GM21528 (cell line): ENCODE results near the gene FHIT.

Source experiments
- ATAC-seq: cut with Tn5 transposase; IDR thresholded peaks from one replicate; pipeline ENCODE4 v1.9.1; 2021; ENCODE audit warnings: mild to moderate bottlenecking, moderate library complexity; ENCODE audit not compliant: unreplicated experiment, low FRiP score

The FHIT gene

DNA sequence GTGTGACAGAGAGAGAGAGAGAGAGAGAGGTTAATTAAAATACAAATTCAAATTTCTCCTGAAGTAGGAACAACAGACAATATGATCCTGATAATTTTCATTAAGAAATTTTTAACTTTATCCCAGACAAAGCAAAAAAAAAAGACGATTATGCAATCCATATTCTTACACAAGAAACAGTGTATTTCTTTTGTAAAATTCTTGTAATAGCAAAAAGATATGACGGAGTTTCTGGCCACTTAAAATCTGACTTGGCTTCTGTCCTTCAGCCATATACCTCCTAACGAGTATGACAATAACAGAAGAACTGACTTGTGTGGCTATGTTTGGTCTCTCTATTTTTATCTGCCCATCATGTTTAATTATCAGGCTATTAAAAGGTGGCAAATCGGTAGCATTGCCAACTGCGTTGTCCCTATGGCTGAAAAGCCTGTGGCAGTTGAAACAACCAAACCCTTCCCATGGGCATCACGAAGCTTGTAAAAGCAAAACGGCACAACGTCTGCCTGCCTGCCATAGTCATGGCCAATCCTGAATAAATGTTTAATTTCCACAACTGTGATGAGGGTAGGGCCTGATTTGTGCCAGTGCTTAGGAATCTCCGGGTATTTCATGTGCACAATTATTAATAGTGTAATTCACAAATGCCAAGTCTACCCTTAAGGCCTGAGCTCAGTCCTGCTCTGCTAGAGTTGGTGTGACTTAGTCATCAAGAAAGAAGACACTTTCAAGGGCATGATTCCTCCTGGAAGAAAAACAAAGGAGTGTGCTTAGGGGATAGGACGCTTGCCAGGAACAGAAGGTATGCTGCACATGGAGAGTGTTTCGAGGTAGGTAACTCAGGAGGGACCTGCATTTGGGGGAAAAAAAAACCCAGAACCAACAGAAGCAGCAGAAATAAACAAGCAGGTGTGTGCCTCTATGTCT lies 1090.2 kb downstream of the FHIT start:
- ATAC-seq = no peak

DNA sequence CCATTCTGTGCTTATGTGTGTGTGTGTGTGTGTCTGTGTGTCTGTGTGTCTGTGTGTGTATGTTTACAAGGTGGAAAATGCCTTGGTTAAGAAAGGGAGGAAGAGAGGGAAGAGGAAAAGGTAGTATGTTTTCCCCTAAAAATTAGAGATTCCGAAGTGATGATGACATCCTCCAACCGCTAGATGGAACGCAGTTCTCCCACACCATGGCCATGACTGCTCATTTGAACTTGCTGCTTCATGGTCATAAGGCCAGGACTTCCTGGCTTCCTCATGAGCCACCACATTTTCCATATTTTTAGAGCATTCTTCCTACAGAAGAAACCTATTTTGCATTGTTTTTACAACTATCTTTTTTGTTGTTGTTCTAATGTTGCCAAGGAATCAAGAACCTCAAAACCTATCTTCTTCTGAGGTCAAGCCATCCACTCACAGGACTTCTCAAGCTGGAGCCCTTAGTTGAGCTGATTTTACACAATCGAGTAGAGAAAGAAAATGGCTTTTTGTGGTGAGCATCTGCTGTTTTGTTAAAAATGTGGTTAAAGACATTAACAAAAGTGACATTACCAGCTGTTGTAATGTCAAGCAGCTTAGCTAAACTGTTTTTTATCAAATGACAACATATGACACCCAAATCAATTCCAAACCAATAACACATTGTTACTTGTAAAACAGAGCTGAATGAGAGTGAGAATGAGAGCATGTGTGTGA lies 1091.0 kb downstream of the FHIT start:
- ATAC-seq = no peak

DNA sequence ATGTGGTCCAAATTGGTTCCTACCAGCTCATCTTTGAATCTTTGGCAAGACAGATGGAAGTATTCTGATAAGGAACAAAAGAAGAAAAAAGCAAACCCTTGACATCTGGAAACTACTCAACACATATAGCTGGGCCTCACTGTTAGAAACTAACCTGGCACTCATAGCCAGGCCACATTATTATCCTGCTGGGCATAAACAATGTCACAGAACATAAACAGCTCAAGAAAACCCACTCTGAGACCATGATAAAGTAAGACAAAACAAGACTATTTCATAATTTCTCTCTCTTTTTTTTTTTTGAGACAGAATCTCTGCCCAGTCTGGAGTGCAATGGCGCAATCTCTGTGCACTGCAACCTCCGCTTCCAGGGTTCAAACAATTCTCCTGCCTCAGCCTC lies 1093.2 kb downstream of the FHIT start:
- no peak for ATAC-seq

DNA sequence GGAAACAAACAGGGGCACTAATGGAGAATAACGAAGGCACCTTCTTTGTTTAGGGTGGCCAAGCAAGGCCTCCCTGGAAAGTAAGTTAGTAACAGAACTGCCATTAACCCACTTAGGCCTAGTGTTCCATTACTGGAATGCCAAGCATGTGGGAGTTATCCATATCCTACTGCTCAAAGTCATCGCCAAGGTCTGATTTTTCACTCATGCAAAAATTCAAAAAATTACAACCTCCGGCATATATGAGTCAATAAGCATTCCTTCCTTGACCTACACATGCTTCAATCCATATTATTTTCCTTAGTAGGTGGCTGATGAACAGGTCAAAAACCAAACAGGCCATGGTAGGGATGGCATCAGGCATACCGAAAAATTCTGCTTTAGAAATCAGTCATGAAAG lies 1097.2 kb downstream of the FHIT start:
- no peak for ATAC-seq

DNA sequence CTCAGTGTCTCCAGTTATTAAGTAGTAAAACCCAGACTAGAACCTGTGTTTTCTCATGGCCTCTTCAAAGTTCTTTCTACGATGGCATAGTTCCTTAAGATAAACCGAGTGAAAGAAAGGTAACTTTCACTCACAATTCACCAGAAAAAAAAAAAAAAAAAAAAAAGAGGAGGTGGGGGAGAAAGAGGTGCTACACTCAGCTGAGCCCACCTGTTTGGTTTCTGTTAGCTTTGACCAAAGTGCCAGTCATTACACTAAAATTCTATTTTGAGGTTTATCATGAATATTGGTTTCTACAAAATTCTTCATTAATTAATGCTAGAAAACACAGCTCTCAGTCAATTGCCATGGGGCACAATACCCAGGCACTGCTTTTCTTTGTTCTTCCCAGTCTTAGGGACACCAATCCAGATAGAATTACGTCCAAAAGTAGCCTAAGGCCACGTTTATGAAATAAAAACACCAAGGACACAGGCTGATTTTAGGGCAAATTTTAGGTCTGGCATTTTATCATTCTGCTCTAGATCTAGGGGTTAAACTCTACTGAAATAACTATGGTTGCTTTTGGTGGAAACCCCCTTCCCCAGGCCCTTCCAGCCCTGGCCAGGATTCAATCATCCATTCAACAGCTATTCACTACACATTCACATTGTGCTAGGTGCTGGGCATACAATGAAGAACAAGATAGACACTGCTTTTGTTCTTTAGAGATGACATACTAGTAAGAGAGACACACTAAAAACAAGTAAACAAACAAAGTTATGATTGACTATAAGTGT lies 1097.8 kb downstream of the FHIT start:
- no peak for ATAC-seq

DNA sequence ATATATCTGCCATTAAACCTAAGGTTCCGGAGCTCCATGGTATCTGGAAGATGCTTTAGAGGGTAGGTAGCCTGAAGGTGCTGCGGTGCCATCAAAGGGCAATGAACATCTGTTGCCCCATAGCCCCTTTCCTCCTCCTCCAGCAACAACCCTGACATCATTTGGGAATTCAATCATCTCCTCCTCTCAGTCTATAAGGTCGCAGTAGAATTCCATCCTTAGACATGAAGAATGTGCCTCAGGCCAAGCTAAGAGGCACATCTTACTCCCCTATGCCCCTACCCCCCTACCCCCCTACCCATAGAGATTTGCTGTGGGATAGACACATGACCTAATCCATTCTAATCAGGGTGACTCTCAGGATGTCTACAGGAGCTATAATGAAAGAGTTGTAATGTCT lies 1101.8 kb downstream of the FHIT start:
- ATAC-seq = no peak

DNA sequence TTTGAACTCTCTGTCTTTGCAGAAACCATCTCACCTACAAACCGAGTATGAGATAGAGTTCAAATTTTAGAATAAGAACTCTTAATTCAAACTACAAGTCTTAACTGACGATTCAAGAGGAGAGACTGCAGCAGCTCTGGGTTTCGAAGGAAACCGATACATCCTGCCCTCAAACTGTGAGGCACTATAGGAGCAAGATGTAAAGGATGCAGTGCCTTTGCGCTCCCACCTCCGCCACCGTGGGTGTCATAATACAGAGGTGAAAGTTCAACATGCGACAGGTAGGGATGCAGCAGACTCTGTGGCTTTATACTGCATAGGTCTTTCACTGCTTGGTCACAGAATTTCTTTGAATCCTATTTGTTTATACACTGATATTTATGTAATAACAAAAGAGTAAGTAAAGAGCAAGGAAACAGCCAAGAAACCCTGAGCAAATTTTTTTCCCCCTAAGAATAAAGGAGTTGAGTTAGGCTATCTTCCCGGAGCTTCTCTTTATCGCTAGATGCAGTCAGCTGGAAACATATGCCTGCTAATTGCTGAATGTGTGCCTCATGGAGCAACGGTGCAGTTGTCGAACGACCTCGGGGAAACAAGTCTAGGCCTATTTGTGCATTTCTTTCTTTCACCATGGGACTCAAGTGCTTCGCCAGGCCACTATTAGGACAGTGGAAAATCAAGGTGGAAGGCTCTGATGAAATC lies 1103.9 kb downstream of the FHIT start:
- ATAC-seq = no peak

DNA sequence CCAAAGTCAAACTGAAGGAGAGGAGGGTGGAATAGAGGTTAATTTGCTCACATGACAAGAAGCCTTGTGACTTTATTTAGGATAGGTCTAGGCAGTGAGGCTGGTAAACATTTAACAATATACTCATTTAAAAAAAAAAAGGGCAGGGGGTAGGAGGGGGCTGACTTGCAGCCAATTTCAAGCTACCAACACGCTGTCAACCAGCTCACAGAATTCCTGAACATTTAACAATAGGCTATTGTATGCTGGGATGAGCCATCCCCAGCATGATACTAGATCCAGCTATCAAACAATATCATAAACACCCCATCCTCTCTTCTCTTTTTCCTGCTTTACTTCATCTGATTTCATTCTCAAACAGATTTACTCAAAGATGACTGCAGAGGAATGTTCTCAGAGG lies 1105.1 kb downstream of the FHIT start:
- no peak for ATAC-seq

DNA sequence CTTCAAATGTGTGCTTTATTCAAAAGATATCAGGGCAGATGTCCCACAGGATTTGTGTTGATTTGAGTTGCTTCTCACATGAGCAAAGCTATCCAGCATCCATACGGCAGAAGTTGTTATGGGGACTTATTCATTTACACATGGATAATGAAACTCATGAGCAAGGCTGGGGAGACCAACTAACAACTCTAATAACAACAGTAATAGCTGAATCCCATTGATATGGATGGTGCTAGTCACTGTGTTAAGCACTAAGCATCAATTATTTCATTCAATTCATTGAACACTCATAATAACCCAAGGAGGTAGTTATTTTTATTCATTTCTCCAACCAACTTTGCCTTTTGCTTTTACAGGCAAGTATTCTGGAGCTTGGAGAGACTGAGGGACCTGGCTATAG lies 1107.2 kb downstream of the FHIT start:
- no peak for ATAC-seq

DNA sequence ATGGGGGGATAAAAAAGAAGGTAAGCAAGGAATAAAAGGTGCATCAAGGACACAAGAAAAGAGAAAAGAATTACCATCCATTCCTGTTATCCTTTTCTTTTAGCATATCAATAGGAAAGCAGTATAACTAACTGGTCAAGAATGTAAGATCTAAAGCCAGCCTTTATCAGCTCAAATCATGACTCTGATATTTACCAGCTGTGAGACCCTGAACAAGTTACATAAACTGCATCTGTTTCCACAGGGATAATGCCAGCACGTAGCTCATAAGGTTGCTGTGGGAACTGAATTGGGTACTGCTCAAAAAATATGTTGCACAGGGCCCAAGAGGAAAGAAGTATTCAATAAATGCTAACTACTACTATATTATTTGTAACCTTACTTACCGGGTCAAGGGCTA lies 1109.2 kb downstream of the FHIT start:
- no peak for ATAC-seq

DNA sequence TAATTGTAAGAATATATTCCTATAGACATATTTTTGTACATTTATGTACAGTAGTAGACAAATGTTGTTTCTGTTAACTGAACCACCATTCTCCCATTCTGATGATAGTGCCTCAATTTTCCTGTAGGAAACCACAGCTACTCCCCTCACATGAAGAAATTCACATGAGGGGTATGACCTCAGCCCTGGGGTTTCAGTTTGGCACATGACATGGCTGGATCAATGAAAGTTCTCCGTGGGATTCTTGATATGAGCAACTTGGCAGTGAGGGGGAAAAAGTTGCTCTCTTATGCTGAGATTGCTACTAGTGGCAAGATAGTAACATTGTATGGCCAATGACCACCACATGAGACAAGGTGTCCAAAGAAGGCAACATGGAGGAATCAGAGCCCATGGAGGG lies 1111.1 kb downstream of the FHIT start:
- no peak for ATAC-seq

DNA sequence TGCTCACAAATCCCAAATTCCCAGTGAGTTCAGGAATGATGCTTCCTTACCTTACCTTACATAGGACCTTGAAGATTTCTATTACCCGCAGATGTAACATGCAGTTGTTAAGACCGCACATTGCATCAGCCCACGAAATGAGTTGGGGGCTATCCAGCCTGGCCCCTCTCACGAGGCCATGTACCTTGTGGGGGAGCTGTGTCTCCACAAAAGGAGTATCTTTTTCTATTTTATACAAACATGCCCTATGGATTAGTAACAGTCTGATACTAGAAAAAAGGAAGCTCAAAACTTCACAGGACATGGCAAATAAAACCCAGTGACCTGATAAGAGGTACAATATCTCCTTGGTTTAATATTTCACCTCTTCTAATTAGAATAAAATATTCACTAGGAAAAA lies 1114.7 kb downstream of the FHIT start:
- ATAC-seq = no peak

DNA sequence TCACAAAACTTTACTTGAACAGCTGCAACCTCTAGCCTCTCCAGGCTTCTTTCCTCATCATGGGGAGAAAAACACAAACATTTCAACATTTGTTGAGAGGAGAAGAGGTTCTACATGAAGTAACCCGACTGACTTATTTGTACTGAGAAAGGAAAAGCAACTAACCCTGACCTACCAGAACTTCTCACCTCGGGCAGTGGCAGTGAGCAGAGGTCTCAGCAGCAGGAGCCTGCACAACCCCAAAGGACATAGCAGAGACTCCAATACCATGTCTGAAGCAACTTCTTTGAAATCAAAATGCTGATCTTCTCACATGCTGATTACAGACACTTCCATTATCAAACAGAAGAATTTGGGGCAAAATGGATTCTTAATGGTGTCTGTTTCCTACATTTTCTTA lies 1115.8 kb downstream of the FHIT start:
- no peak for ATAC-seq

DNA sequence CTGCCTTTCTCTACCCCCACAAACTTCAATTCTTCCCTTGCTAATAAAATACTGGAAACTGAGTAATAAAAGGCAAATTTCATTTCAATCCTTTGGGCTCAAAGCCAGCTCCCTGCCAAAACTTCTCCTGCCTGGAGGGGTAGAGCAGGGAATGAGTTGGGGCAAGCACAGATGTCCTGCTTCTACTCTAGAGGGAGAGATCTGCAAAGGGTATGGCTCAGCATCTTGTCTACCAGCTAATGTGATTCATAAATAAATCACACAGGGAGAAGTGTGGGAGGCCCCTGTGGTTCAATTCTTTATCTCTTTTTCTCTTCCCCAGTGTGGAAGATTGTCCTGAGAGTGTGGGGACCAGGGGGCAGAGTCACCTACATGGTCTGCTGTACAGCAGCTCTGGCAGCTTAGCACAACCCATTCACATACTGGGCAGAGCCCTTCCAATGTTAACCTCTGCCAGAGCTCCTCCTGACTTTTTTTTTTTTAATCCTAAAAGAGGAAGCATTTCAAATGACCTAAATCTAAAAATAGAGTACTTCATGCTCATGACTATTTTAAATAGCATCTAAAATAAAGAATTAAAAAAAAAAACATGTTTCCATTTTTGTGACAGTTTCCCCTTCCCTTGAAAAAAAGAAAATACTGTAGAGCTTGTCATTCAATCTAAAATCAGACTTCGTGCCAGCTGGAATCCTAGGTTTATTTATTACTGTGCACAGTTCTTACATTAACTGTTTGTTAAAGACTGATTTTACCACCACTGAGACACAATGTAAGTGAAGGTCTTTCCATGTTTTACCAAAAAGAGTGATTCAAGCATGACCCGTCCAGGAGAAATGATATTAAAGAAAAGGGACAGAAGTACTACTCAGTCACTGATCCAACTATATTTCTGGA lies 1117.7 kb downstream of the FHIT start:
- no peak for ATAC-seq

DNA sequence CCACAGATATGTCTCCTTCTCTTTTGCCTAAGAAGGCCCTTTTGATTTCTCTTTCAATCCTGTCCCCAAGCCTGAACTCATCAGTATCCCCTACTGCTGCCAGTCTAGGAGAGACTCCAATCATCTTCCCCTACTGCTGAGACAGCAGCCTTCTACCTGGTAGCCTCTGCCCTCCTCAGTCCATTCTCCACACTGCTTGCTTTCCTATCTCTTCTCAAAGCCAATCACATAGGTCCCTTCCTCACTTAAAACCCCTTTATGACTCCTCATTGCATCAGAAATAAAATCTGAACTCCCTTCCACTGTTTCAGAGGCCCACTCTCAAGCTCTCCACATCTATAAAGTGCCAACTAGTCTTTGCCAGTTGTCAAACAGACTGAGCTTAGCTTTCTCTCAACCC lies 1119.6 kb downstream of the FHIT start:
- no peak for ATAC-seq

DNA sequence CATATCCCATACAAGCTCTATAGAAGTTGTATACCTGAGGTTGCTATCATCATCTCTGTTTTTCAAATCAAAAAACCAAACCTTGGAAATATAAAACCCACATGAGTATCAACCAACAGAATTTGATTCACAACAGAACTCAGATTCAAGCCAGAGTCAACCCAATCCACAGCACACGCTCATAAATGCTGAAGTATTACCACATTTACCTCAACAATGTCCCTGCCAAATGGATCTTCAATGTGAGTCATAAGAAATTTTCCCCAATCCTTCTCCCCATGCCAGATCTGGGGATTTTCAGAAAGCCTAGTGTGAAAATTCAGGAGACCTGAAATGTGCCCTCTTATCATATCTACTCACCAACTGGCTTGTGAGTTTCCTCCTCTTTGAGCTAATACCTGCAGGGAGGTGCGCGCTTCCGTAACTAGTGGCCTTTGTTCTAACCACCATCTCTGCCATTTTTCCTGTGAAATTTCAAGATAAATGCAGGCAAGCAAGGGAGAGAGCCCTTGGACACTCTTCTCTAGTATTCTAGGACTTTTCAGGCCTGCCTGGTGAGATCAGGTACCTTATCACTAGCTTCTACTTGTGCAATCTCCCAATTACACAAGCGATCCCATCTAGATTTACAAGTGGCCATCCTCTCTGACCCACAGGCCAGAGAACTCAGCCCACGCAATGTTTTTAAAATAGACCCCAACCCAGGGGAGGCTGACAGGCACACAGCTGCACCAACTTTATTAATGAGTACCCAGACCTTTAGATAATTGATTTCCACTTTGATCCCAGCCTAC lies 1124.5 kb downstream of the FHIT start:
- no peak for ATAC-seq

DNA sequence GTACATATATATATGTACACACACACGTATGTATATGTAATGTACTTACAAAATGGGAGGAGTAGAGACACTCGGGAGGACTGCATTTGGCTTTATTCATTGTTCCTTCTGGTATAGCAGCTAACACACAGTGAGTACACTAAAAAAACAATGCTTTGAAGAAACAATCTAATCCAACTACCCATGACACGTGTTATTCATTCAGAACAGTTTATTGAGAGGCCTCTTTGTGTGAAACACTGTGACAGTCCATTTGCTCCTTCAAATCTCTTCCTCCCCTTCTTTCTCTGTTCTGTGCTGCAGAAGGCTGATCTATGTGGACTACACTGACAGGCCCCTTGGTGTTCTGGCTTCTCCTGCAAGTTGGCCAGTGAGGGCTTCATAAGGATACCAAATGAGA lies 1125.6 kb downstream of the FHIT start:
- no peak for ATAC-seq

DNA sequence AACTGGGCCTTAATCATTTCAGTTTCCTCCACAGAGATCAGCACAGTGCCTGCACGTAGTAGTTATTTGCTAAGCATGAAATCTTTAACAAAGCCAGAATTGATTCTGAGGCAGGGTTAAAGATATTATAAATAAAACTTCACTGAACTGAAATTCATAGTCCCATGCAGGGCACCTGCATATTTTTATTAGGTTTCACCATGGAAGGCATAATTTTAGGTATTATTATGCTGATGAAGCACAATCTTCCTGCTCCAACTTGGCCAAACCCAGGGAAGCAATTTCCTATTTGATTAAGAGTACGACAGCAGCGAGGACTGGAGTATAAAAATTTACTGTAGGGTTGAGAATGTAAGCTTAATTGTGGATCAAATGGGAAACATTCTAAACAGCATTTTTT lies 1131.0 kb downstream of the FHIT start:
- ATAC-seq = no peak

DNA sequence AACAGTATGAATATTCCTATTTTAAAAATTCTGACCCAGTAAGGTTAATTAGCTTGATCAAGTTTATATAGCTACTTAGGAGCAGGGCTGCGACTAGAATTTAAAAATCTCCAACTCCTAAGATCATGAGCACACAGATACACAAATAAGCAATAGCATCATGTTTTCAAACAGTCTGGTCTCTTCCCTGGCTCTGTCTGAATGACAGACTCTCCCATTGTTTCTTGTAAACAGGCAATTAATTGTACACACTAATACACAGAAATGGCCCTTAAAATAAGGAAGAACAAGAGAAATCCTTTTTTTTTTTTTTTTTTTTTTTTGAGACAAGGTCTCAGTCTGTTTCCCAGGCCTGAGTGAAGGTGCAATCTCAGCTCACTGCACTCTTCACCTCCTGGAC lies 1137.1 kb downstream of the FHIT start:
- ATAC-seq = no peak
